Parathyroid adenoma (tissue), 2 donors: ENCODE data around the gene C19orf81.

Source experiments
- H2AFZ ChIP-seq: fragments of 300-600 bp; sonication (generic); one replicate; pipeline ENCODE4 v1.7.0; 2017; ENCODE audit warnings: antibody characterized with exemption, mild to moderate bottlenecking
- H3K27ac ChIP-seq: fragments of 300-600 bp; sonication (generic); one replicate; pipeline ENCODE4 v1.7.0; 2017
- H3K27me3 ChIP-seq: fragments of 300-600 bp; sonication (generic); one replicate; pipeline ENCODE4 v1.7.0; 2017; ENCODE audit warnings: low read length; ENCODE audit not compliant: control insufficient read depth, insufficient read depth
- H3K36me3 ChIP-seq: fragments of 300-600 bp; sonication (generic); one replicate; pipeline ENCODE4 v1.7.0; 2017; ENCODE audit warnings: low read length; ENCODE audit not compliant: control insufficient read depth, insufficient read depth
- H3K4me1 ChIP-seq: fragments of 300-600 bp; sonication (generic); one replicate; pipeline ENCODE4 v1.7.0; 2017; ENCODE audit warnings: control low read depth
- H3K4me2 ChIP-seq: fragments of 300-600 bp; sonication (generic); one replicate; pipeline ENCODE4 v1.7.0; 2017; ENCODE audit warnings: low read length
- H3K4me3 ChIP-seq: fragments of 300-600 bp; sonication (generic); one replicate; pipeline ENCODE4 v1.7.0; 2017; ENCODE audit warnings: low read depth, low read length
- H3K79me2 ChIP-seq: fragments of 300-600 bp; sonication (generic); one replicate; pipeline ENCODE4 v1.7.0; 2017; ENCODE audit warnings: control low read depth
- H3K9ac ChIP-seq: fragments of 300-600 bp; sonication (generic); one replicate; pipeline ENCODE4 v1.7.0; 2017; ENCODE audit warnings: mild to moderate bottlenecking
- H3K9me3 ChIP-seq: fragments of 300-600 bp; sonication (generic); one replicate; pipeline ENCODE4 v1.7.0; 2017; ENCODE audit warnings: low read length; ENCODE audit not compliant: control insufficient read depth
- TF ChIP-seq, protein P1 (sequence below): fragments of 300-600 bp; sonication (generic); IDR thresholded peaks from one replicate; pipeline ENCODE4 v1.7.0; 2017; ENCODE audit warnings: antibody characterized with exemption, mild to moderate bottlenecking
- donor health status: primary hyperparathyroidism.

Gene C19orf81

DNA sequence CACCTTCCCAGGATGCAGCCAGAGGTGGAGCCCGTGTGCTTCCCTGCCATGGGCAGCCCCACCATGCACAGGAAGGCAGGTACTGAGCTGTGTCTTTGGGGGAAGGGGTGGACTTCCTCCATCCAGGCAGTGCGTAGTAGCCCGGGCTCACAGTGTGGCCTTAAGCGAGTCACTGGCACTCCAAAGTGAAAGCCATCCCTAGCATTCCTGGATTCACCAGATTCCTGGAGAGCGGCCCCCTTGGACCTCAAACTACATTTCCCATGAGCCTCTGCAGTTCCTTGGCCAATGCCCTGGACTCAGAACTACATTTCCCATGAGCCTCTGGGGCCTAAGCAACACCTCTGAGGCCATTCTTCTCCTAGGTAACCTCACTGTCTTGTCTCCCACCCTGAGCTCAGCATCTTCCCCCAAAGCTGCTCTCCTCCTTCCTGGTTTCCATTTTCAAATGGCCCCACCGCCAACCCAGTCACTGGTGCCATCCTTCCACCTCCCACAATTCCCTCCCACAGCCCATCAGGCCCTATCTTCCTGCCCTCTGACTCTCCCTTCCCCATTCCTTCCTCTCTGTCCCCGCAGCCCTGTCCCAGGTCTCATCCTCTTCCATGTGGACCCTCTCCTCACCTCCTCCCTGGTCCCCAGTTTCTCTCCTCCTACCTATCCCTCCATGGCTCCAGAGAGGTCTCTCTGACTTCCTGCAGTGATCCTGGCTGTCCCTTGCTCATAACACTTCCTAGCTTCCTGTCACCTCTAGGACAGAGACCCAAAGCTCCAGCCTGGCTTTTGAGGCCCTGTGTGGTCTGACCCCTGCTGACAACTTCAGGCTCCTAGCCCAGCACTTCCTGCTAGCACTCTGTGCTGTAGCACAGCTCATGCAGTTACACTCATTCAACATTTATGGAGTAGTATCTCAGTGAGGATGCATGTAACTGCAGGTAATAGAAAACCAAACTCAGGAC is at the start of gene C19orf81:
TSS of gene C19orf81 (plus strand) at position 13 of the 959 bp plus-strand sequence. CDS start at position 13, 0 bp downstream.
- Histone ChIP-seq H3K27me3 (no peaks in the 10 kb centered on the region), H3K79me2 (no peaks in the 10 kb centered on the region), H3K9ac (no peak within 1 kb of the TSS), H3K4me1 (no peaks in the 10 kb centered on the region), H2AFZ (no peak within 1 kb of the TSS), H3K36me3 (no peaks in the 10 kb centered on the region), H3K27ac (no peak within 1 kb of the TSS), H3K9me3 (no peaks in the 10 kb centered on the region), H3K4me3 (no peak within 1 kb of the TSS), H3K4me2 (no peak within 1 kb of the TSS)
- TF ChIP-seq, protein P1, sequence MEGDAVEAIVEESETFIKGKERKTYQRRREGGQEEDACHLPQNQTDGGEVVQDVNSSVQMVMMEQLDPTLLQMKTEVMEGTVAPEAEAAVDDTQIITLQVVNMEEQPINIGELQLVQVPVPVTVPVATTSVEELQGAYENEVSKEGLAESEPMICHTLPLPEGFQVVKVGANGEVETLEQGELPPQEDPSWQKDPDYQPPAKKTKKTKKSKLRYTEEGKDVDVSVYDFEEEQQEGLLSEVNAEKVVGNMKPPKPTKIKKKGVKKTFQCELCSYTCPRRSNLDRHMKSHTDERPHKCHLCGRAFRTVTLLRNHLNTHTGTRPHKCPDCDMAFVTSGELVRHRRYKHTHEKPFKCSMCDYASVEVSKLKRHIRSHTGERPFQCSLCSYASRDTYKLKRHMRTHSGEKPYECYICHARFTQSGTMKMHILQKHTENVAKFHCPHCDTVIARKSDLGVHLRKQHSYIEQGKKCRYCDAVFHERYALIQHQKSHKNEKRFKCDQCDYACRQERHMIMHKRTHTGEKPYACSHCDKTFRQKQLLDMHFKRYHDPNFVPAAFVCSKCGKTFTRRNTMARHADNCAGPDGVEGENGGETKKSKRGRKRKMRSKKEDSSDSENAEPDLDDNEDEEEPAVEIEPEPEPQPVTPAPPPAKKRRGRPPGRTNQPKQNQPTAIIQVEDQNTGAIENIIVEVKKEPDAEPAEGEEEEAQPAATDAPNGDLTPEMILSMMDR = no peak

DNA sequence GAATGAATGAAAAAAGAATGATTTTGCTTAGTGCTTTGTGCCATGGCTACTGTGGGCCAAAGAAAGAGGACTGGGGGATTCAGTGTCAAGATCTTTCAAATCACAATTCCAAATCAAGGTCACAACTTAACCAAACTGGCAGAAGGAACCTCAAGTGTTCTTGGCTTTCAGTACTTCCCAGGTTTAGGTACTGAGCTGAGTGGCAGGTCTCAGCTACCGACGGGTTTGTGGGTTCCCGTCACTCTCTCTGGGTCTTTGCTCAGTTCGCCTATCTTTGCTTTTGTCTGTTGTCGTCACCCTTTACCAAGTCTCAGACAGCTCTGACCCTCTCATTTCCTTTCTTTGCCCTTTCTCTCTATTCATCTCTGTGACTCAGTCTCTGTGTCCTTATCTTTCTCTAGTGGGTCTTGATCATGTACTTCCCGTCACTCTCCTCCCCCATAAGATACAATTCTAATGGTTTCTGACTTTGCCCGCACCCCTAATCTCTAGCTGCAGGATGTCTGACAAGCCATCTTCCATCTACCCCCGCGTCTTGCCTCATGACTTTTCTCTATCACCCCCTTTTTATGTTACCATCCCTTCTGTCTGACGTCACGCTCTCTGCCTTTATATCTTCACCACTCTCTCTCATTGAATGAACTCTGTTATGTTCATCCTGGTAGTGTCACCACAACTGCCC is 47.7 kb upstream of the C19orf81 start:
- no peak overlapping the region for H3K9ac ChIP-seq
- no peaks in the 10 kb centered on the region for H3K36me3 ChIP-seq
- no peaks in the 10 kb centered on the region for H3K4me1 ChIP-seq
- TF ChIP-seq, protein P1 = no peak
- H3K4me3 ChIP-seq = no peak overlapping the region
- H3K9me3 ChIP-seq = no peaks in the 10 kb centered on the region
- no peaks in the 10 kb centered on the region for H3K27me3 ChIP-seq
- H2AFZ ChIP-seq = no peak overlapping the region
- H3K4me2 ChIP-seq = no peak overlapping the region
- no peak overlapping the region for H3K27ac ChIP-seq
- no peaks in the 10 kb centered on the region for H3K79me2 ChIP-seq

DNA sequence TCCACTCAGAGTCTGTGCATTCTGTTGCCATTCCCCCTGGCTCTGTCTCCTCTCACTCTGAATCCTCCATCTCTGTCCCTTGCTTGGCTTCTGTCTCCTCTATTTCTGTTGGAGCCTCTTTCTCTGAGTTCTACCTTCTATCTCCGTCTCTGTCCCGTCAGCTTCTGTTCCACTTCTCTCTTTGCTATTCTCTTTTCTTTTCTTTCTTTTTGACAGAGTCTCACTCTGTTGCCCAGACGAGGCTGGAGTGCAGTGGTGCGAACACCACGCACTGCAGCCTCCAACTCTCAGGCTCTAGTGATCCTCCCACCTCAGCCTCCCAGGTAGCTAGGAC is 47.2 kb upstream of the C19orf81 start:
- Histone ChIP-seq H3K9me3 (no peaks in the 10 kb centered on the region), H2AFZ (no peak overlapping the region), H3K36me3 (no peaks in the 10 kb centered on the region), H3K79me2 (no peaks in the 10 kb centered on the region), H3K9ac (no peak overlapping the region), H3K27ac (no peak overlapping the region), H3K27me3 (no peaks in the 10 kb centered on the region), H3K4me1 (no peaks in the 10 kb centered on the region), H3K4me3 (no peak overlapping the region), H3K4me2 (no peak overlapping the region)
- TF ChIP-seq, protein P1 = no peak

DNA sequence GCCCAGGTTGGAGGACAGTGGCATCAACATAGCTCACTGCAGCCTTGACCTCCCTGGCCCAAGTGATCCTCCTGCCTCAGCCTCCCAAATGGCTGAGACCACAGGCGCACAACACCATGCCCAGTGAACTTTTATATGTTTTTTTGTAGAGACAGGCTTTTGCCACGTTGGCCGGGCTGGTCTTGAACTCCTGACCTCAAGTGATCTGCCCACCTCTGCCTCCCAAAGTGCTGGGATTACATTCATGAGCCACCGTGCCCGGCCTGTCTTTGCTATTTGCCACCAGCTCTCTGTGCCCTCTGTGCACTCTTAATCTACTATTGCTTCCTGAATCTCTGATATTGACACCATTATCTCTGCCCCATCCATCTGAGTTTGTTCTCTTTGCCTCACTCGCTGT is 46.7 kb upstream of the C19orf81 start:
- Histone ChIP-seq H3K4me1 (no peaks in the 10 kb centered on the region), H3K9ac (no peak overlapping the region), H3K27me3 (no peaks in the 10 kb centered on the region), H3K27ac (no peak overlapping the region), H2AFZ (no peak overlapping the region), H3K79me2 (no peaks in the 10 kb centered on the region), H3K4me3 (no peak overlapping the region), H3K36me3 (no peaks in the 10 kb centered on the region), H3K9me3 (no peaks in the 10 kb centered on the region), H3K4me2 (no peak overlapping the region)
- TF ChIP-seq, protein P1 = no peak
